GM18526 (cell line): Measurements from ENCODE around the gene EXD3.

Source experiments
- POLR2A ChIP-seq: IDR thresholded peaks from 3 replicates; pipeline ENCODE4 v1.6.1; 2011; ENCODE audit not compliant: insufficient read length; ENCODE audit errors: extremely low read depth

EXD3 gene, protein sequence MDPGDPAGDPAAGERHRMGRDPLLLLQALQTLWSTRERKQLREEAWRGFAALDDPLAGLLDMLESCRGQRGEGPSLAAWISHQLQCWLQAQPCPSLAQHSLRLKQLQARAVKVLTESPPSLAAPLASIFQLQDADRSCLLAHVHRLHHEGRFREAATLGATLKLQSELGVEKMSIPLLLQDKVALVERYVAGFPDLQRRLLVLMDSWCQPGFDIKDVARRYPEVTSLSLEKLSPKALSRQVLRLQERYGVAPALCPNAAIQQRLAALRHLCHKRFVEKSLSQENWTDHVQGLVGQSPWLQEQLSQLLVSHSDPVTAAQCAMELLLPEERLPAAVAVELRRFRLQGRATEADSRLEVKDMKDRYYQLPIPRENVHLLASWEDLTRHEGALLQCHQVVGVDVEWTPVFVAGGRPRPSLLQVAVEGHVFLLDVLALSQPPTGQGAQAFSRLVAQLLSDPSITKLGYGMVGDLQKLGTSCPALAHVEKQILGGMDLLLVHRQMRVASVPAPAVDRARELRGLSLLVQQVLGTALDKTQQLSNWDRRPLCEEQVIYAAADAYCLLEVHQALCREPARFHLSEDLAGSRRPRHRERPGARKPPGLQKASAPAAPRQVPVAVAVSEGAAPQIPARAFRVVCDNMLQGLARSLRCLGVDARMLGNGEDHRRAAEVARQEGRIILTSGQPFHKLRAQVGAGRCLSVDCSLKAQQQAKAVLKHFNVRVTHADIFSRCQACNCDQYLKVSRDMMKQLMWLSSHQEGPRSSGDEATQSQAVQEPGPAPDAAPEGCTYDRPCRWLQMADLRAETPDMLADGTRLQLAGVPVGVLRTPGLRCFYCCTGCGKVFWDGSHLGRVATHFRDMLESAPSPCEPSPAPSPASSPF

DNA sequence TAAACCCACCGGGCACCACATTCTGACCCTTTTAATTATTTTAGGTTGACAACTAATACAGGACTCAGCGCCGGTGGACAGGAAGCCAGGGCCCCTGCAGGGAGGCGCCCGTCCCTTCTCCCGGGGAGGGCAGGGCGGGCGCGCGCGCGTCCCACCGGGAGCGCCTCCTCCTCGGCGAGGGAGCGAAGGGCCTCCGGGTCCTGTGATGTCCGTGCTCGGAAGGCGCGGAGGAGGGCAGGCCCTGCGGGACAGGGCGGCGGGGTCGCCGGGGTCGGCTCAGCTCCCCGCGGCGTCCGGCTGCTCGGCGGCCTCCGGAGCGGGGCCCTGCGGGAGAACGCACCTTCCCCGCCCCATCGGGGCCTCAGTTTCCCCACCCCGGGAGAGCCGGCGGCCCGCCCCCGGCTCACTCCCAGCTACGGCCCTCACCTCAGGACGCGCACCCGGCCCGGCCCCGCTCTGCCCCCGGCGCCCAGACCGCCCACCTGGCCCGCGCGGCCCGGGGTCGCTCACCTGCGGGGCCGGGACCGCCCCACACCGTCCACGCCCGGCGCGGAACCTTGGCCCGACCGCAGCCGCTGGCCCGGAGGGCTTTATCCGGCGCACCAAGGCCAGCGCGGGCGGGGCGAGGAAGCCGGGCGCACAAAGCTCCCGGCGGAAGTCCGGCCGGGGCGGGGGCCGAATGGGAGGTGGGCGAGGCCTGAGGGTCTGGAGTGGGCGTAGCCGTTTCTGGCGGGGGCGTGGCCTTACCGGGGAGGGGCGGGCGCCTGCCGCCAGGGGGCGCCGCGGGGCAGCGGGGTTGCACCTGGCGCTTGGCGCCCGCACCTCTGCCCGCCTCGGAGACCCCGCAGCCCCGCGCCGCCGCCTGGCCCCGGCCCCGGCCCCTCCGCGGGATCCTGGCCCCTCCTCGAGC lies at the start of gene EXD3, which contains the start of gene NOXA1:
TSS of gene EXD3 (minus strand) at position 559 of the 910 bp plus-strand sequence. CDS start 27,805 bp downstream, outside the sequence.
TSS of gene NOXA1 (plus strand) at position 790 of the 910 bp plus-strand sequence. CDS start 137 bp downstream, outside the sequence.
- peak; percentile 57 for TF ChIP-seq POLR2A

DNA sequence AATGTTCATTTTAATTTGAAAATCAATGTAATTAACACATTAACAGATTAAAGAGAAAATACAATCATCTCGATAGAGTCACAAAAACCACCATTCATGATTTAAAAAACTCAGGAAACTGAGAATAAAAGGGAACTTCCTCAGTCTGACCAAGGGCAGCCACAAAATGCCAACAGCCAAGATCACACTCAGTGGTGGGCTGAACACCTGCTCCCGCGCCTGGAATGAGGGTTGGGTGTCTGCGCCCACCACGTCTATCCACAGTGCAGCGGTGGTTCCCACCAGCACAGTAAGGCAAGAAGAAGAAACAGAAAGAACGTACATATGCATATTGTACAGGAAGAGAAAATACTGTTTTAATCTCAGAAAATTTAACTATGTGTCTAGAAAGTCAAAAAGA lies 47.8 kb upstream of the EXD3 start:
- TF ChIP-seq POLR2A = no peak

DNA sequence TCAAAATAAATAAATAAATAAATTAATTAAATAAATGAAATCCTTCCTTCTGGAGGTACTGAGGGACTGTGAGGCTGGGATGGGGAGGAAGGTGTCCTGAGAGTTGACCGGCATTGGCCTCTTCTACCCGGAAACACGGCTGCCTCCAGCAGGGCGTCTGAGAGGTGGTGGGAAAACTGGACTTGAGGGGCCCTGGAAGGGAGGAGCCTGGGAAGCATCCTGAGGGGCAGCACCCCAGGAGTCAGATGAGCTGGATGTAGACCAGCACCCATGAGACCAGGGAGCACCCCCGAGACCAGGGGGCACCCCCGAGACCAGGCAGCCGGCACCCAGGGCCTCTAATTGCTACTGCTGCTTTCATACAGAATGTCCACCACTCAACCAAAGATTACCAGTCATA lies 44.9 kb upstream of the EXD3 start:
- no peak for TF ChIP-seq POLR2A

DNA sequence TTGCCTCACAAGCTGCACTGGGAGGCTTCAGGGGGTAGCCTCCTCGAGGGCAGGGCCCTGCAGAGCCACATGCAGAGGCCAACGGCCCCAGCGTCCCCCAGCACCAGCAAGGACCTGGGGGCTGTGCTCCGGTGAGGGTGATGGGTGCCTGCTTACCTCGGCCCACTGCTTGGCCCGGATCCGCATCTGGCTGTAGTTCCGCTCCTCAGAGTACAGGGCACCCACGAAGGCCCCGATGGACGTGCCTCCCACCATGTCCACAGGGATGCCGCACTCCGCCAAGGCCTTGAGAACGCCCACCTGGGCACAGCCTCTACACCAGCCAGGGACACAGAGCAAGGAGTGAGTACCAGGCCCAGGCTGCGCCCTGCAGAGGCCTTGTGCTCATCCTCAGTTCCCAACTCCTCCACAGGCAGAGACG lies 44.2 kb upstream of the EXD3 start:
- no peak for TF ChIP-seq POLR2A

DNA sequence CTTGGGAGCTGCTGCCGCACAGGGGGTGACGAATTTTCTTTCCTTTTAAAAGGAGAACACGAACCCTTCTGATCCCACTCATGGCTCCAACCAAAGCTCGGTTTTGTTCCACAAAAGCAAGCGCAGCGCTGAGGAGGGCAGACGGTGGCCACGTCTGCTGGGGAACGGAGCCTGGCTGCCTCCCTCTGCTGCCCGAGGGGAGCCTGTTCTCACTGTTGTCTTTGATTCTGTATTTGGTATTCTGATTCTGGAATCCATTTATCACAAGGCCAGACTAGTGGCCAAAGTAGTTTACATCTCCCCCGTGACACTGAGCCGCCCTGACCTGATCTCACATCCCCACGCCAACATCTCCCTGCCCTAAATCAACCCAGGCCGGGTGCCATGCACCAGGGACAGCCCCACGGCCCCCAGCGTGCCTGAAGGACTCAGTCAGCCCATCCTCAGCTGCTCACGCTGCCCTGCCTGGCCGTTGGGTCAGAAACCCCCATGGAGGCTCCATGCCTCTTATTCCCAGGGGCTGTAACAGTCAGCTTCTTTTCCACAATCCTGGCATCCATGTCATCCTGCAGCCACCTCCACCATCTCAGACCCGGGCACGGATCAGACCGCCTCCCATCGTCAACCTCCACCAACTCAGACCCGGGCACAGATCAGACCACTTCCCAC lies 42.9 kb upstream of the EXD3 start:
- TF ChIP-seq POLR2A = no peak

DNA sequence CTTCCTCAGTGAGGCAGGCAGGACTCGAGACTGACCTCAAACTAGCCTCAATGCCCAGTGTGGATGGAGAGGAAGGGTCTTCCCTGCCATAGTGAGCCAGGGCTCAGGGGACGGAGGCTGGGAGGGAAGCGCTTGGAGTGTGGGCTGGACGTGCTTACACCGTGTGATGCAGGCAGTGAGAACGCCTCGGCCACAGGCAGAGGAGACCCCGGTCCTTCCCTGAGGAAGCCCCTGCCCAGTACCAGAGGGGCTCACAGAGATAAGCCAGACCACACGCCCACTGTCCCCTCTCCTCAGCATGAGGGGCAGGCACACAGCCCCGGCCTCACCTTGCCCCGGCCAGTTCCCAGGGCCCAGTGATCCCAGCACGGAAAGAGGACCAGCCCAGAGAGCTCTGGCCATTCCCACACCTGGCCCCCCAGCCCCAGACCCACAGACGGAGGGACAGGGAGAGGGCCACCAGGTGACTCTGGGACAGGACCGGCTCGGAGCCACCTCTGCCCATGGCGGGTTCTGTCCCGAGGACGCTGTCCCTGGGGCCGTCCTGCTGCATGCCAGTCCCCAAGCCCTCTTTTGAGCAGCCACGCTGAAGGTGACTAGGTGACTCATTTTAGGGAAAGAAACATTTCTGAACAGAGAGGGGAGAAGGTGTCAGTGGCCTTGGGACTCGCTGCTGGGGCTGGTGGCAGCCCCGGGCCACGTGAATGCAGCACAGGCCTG lies 42.2 kb upstream of the EXD3 start:
- TF ChIP-seq POLR2A = no peak

DNA sequence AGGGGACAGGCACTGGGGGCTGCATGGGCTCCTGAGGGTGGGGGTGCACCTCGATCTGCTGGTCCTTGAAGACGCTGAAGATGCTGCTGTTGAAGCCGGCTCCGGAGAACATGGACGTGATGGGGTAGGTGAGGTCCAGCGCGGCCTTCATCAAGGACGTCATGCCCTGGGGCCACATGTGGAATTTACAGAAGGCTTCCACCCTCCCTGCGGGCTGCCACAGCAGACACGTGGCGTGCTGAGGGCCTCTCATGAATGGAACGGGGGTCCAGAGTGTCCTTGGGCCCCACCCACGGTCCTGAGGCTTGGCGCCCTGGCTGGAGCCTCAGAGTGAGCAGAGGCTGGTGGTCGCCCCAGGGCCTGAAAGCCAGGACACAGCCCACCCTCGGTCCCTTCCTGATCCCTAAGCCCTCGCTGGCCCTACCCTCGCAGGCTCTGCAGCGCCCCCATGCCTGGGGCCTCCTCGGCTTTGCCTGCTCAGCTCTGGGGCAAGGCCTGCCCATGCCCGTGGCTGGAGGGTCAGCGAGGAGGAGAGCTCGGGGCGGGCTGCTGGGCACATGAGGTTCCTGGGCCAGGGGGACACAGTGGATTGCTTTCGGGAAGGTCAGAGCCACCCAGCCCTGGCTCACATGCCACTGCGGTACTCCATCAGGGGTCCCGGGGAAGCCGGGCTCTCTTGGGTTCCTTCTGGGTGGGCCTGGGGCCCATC lies 41.5 kb upstream of the EXD3 start:
- no peak for TF ChIP-seq POLR2A

DNA sequence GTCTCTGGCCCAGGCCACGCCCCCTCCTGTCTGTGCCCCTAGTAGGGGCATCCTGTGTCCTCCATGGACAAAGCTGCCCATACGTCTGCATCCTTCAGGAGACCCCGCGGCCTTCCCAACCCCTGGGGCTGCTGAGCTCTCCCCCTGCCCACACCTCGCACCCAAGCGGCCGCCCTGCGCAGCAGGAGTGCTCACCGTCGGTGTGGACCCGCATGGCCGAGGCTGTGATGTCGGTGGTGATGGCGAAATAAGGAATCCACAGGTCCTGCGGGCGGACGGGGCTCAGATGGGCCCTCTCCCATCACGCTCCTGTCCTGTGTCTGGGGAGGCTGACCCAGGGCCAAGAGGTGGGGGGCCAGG lies 40.9 kb upstream of the EXD3 start:
- no peak for TF ChIP-seq POLR2A

DNA sequence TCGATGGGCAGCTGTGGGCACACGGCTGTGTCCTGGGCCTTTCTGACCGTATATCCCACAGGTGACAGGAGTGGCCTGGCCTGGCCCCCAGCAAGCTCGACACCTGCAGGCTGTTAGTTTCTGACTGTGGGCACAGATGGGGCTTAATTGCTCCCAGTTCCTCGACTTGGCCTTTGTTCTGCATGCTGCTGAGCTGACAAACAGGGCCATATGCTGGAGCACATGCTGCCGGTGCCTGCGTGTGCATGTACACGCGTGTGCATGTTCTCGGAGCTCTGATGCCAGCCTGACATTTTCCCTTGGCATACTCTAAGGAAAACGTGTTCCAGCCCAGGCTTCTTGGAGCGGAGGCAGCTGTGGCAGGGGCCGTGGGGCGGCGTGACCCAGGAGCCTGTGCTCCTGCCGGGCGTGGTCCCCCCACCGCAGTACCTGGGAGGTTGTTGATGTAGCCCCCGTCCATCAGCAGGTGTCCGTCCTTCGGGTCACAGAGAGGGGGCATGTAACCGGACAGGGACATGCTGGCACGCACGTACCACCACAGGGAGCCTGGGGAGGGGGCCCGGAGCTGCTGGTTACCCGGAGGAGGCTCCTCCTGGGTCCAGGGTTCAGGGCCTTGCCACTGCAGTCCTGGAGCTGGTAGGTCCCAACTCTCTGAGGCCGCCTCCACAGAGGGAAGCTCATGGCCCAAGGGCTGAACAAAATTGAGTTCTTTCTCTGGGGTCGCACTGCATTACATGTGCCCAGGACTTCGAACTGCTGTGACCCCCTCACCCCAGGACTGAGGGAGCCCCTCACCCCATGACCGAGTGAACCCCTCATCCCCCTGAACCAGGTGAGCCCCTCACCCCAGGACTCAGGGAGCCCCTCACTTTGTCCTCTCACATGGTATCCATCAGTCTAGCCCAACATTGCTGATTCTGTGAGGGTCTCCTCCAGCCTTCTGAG lies 40.3 kb upstream of the EXD3 start:
- TF ChIP-seq POLR2A = no peak

DNA sequence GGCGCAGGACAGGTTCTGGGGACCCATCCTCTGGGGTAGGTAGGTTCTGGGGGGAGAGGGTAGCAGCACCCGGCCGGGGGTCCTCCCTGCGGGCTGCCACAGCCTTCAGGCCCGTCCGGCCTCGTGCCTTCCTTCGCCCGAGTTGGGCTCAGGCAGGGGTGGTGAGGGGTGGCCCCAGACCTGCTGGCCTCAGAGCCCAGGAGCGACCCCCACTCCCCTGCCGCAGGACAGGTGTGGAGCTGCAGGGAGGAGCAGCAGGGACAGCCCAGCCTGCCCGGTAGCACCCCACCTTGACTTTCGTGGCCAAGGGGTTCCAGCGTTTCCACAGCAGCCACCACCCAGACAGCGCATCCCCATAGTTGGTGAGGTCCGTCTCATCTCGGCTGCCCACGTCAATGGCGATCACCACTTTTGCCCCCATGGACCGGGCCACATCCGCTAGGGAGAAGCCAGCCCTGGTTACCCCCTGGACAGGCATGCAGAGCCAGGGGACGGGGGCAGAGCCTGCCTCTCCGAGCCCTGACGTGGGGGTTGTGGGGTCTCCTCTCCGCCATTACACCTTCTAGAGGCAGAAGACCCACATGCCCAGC lies 39.5 kb upstream of the EXD3 start:
- TF ChIP-seq POLR2A = no peak

DNA sequence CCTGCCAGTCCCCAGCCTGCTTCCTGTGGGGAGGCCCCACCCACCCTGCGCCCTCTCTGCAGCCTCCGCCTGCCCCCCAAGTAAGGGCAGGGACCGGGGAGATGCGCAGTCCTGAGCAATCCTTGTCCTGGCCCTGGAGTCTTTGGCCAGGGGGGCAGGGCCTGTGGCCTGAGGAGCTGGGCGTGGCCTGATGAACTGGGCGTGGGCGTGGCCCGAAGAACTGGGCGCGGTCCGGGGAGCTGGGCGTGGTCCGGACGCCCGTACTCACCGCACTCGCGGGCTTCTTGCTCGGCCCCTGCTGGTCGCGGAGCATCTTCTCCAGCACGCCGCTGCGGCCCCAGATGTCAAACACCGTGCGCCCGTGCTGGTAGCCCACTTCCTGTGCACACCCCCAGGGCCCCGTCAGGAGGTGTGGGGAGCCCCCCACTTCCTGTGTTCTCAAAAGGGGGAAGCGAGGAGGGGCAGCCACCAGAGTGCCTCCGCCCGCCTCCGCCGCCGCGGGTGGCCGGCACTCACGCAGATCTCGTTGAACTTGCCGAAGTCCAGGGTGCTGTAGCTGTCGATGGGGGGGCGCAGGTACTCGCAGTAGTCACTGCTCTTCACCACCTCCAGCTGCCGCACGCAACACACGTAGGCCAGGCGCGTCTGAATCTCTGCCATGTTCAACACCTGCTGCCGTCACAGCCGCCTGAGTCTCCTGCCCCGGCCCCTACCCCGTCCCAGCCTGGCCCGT lies 38.9 kb upstream of the EXD3 start:
- peak; percentile 58 for TF ChIP-seq POLR2A
